Mesenchymal stem cell (in vitro differentiated cells and primary cell): ENCODE data around the gene KRT9.
"Not testable (repeated sequence)": the region's sequence is repeated elsewhere in the genome, so short reads cannot be mapped to it uniquely, and the experiment has no call there.

Experiments
- DNase-seq: peaks from one replicate; pipeline ENCODE4 v3.0.0-alpha.2; 2013
- H2AFZ ChIP-seq: one replicate; pipeline ENCODE4 v1.6.1; 2013; ENCODE audit warnings: low read depth, mild to moderate bottlenecking, control low read depth, inconsistent platforms, low read length, moderate library complexity
- H2AK5ac ChIP-seq: 2 replicates; pipeline ENCODE4 v1.6.1; 2013; ENCODE audit warnings: low read length, moderate library complexity, mild to moderate bottlenecking, inconsistent platforms; ENCODE audit not compliant: severe bottlenecking
- H2BK120ac ChIP-seq: one replicate; pipeline ENCODE4 v1.6.1; 2013; ENCODE audit warnings: low read depth, mild to moderate bottlenecking, inconsistent platforms, low read length, moderate library complexity
- H2BK12ac ChIP-seq, 2 experiments: one replicate each; pipeline ENCODE4 v1.6.1; 2013; ENCODE audit warnings: inconsistent platforms in 2 of 2, low read length in 2 of 2, mild to moderate bottlenecking in 2 of 2, moderate library complexity in 2 of 2, control low read depth in 1 of 2
- H2BK15ac ChIP-seq: one replicate; pipeline ENCODE4 v1.6.1; 2013; ENCODE audit warnings: mild to moderate bottlenecking, low read depth, inconsistent platforms; ENCODE audit not compliant: poor library complexity, severe bottlenecking
- H2BK5ac ChIP-seq: 2 replicates; pipeline ENCODE4 v1.6.1; 2013; ENCODE audit warnings: low read depth, mild to moderate bottlenecking, low read length, control low read depth, inconsistent platforms; ENCODE audit not compliant: poor library complexity, severe bottlenecking
- H3K14ac ChIP-seq, 2 experiments: one replicate each; pipeline ENCODE4 v1.6.1; 2013; ENCODE audit warnings: inconsistent platforms in 2 of 2, low read length in 2 of 2, control low read depth in 1 of 2, mild to moderate bottlenecking in 1 of 2, moderate library complexity in 1 of 2
- H3K18ac ChIP-seq, 2 experiments: one replicate each; pipeline ENCODE4 v1.6.1; 2013; ENCODE audit warnings: inconsistent platforms in 2 of 2, low read length in 2 of 2, control low read depth in 1 of 2, low read depth in 1 of 2, mild to moderate bottlenecking in 1 of 2
- H3K23ac ChIP-seq, 2 experiments: one replicate each; pipeline ENCODE4 v1.6.1; 2013; ENCODE audit warnings: inconsistent platforms in 2 of 2, low read length in 2 of 2, mild to moderate bottlenecking in 2 of 2, moderate library complexity in 2 of 2, control low read depth in 1 of 2
- H3K27ac ChIP-seq: 2 replicates; pipeline ENCODE4 v1.5.1; 2013; ENCODE audit warnings: mild to moderate bottlenecking, moderate library complexity, low read length, control low read depth, inconsistent platforms; ENCODE audit not compliant: poor library complexity, severe bottlenecking
- H3K27me3 ChIP-seq, 2 experiments: 2 replicates each; pipeline versions ENCODE4 v1.6.1 to v1.7.0; 2013; ENCODE audit warnings: low read length in 2 of 2, mild to moderate bottlenecking in 2 of 2, moderate library complexity in 2 of 2, control low read depth in 1 of 2, inconsistent platforms in 1 of 2; ENCODE audit not compliant: control insufficient read depth in 1 of 2, insufficient read depth in 1 of 2
- H3K36me3 ChIP-seq, 2 experiments: 2 replicates each; pipeline versions ENCODE4 v1.6.1 to v1.7.0; 2013; ENCODE audit warnings: low read length in 2 of 2, control low read depth in 1 of 2, inconsistent platforms in 1 of 2, low read depth in 1 of 2, mild to moderate bottlenecking in 1 of 2; ENCODE audit not compliant: insufficient read depth in 2 of 2, control insufficient read depth in 1 of 2
- H3K4ac ChIP-seq, 2 experiments: one replicate each; pipeline ENCODE4 v1.6.1; 2013; ENCODE audit warnings: inconsistent platforms in 2 of 2, low read length in 2 of 2, mild to moderate bottlenecking in 2 of 2, moderate library complexity in 2 of 2, control low read depth in 1 of 2, low read depth in 1 of 2
- H3K4me1 ChIP-seq: 2 replicates; pipeline ENCODE4 v1.6.1; 2013; ENCODE audit warnings: low read depth, low read length, control low read depth; ENCODE audit not compliant: control insufficient read depth, insufficient read depth
- H3K4me2 ChIP-seq: 2 replicates; pipeline ENCODE4 v1.6.1; 2013; ENCODE audit warnings: low read length, mild to moderate bottlenecking, inconsistent platforms; ENCODE audit not compliant: poor library complexity, severe bottlenecking
- H3K4me3 ChIP-seq, 2 experiments: 2 replicates each; pipeline versions ENCODE4 v1.5.1 to v1.7.0; 2013; ENCODE audit warnings: low read length in 2 of 2, mild to moderate bottlenecking in 2 of 2, control low read depth in 1 of 2, low read depth in 1 of 2; ENCODE audit not compliant: insufficient read depth in 1 of 2
- H3K79me1 ChIP-seq: replicated peaks from 2 replicates; pipeline ENCODE4 v1.6.1; 2013; ENCODE audit warnings: mild to moderate bottlenecking, control low read depth, low read length, inconsistent platforms; ENCODE audit not compliant: poor library complexity, severe bottlenecking
- H3K9ac ChIP-seq: 2 replicates; pipeline ENCODE4 v1.7.0; 2013; ENCODE audit warnings: mild to moderate bottlenecking, low read length, moderate library complexity
- H3K9me3 ChIP-seq: 2 replicates; pipeline ENCODE4 v1.7.0; 2013; ENCODE audit warnings: mild to moderate bottlenecking, low read length; ENCODE audit not compliant: control insufficient read depth
- H4K8ac ChIP-seq: one replicate; pipeline ENCODE4 v1.6.1; 2013; ENCODE audit warnings: inconsistent platforms, mild to moderate bottlenecking, low read length, moderate library complexity
- H4K91ac ChIP-seq: one replicate; pipeline ENCODE4 v1.6.1; 2013; ENCODE audit warnings: mild to moderate bottlenecking, low read length, inconsistent platforms
- WGBS: methylation state at CpG from one replicate; pipeline ENCODE4 v1.1.7; 2013; ENCODE audit warnings: mixed read lengths; 5-methylcytosine and 5-hydroxymethylcytosine counted together

The KRT9 gene

DNA sequence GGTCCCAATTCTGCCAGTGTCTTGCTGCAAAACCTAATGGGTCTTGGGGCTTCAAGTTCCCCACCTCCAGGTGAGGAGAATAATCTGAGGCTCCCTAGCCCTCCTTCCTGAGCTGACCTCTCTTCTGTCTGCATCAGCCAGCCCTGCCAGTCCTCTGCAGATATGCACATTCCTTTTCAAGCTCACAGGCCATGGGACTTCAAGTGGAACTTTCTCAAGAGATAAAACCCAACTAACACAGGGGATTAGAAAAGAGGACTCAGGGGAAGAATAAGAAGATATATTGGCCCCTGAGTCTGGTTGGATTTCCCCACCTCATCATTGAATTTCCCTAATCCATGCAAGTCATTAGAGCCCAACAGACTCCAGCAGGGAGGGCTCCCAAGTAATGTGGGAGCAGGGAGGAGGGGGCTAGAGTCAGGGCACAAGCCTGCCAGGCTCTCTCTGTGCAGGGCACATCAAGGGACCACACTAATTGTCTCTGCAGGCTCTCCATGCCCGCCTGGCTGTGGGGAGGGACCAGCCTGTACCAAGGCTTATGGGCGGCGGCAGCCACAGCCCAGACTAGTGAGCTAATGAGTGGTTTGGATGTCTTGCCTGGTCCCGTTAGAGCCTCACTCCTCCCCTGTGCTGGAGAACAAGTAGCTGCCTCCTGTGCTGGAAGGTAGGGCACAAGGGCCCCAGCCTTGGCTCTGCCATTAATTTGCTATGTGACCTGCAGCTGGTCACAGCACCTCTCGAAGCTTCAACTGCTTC, 13.6 kb upstream of the KRT9 start:
- no peak overlapping the region for H3K27ac ChIP-seq
- H4K8ac ChIP-seq, result no peak overlapping the region
- no peak overlapping the region for H3K14ac ChIP-seq
- no peak for DNase-seq
- H2AK5ac ChIP-seq, result no peak overlapping the region
- H2BK5ac ChIP-seq, result no peak overlapping the region
- no peak overlapping the region for H2BK12ac ChIP-seq
- peaks cover 28 to 53% of the 10 kb centered on the region in 2 experiments for H3K27me3 ChIP-seq
- no peak overlapping the region for H2AFZ ChIP-seq
- 87% methylated on average over 5 of the region's 5 CpGs for WGBS
- no peak overlapping the region for H3K23ac ChIP-seq
- H2BK120ac ChIP-seq, result no peak overlapping the region
- H3K4me2 ChIP-seq, result no peak overlapping the region
- no peaks in the 10 kb centered on the region for H3K9me3 ChIP-seq
- no peak overlapping the region for H2BK15ac ChIP-seq
- H3K4me3 ChIP-seq, result no peak overlapping the region
- no peak overlapping the region for H3K9ac ChIP-seq
- no peak overlapping the region for H3K18ac ChIP-seq
- no peaks in the 10 kb centered on the region for H3K36me3 ChIP-seq
- no peak overlapping the region for H4K91ac ChIP-seq
- H3K79me1 ChIP-seq, result no peaks in the 10 kb centered on the region
- no peak overlapping the region for H3K4ac ChIP-seq
- no peaks in the 10 kb centered on the region for H3K4me1 ChIP-seq

GRCh38 chr17:41584331-41584927, 12.6 kb upstream of the KRT9 start:
- not testable (repeated sequence) for H3K23ac ChIP-seq, H3K4me1 ChIP-seq
- WGBS, result 88% methylated on average over 8 of the region's 8 CpGs

DNA sequence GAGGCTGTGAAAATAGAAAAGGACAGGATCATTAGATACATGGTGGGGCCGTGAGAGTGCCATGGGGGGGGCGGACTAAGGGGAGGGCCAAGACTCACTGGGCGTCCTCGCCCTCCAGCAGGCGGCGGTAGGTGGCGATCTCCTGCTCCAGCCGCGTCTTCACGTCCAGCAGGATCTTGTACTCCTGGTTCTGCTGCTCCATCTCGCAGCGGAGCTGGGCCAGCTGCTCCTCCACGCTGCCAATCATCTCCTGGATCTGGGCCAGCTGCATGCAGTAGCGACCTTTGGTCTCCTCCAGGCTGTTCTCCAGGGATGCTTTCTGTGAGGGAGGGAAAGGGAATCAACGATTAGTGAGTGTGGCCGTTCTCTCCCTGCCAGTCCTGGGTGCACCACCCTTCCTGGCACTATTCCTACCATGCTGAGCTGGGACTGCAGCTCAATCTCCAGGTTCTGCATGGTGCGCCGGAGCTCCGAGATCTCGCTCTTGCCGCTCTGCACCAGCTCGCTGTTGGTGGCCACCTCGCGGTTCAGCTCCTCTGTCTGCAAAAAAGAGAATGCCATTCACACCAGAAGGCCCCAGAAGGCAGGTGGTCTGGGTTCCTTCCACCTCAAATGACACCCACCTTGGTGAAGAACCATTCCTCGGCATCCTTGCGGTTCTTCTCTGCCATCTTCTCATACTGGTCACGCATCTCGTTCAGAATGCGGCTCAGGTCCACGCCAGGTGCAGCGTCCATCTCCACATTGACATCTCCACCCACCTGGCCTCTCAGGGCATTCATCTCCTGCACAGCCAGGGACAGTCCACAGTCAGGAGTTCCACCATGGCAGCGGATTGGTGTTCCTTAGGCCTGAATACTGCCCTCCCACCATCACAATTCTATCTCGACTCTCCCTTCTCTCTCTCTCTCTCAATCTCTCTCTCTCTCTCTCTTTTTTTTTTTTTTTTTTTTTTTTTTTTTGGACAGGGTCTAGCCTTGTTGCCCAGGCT, 11.6 kb upstream of the KRT9 start:
- H2AK5ac ChIP-seq, result no peak overlapping the region
- no peaks in the 10 kb centered on the region for H3K36me3 ChIP-seq
- 85% methylated on average over 33 of the region's 33 CpGs for WGBS
- H3K4me3 ChIP-seq, result no peak overlapping the region
- no peak for DNase-seq
- no peak overlapping the region for H4K8ac ChIP-seq
- H3K79me1 ChIP-seq, result no peaks in the 10 kb centered on the region
- H2BK5ac ChIP-seq, result no peak overlapping the region
- H2BK12ac ChIP-seq, result no peak overlapping the region
- H3K27me3 ChIP-seq, result peaks cover 21 to 54% of the 10 kb centered on the region in 2 experiments
- no peak overlapping the region for H2BK120ac ChIP-seq
- H3K27ac ChIP-seq, result no peak overlapping the region
- H3K14ac ChIP-seq, result no peak overlapping the region
- no peak overlapping the region for H3K9ac ChIP-seq
- no peak overlapping the region for H2BK15ac ChIP-seq
- H3K18ac ChIP-seq, result no peak overlapping the region
- H3K4me2 ChIP-seq, result no peak overlapping the region
- no peak overlapping the region for H4K91ac ChIP-seq
- no peak overlapping the region for H2AFZ ChIP-seq
- no peak overlapping the region for H3K4ac ChIP-seq
- peaks cover 10% of the 10 kb centered on the region for H3K4me1 ChIP-seq
- H3K23ac ChIP-seq, result no peak overlapping the region
- H3K9me3 ChIP-seq, result no peaks in the 10 kb centered on the region

More at GRCh38 chr17:41584331-41584927, 12.6 kb upstream of the KRT9 start:
- not testable (repeated sequence) for H3K18ac ChIP-seq, H4K8ac ChIP-seq, H2AK5ac ChIP-seq, H2BK120ac ChIP-seq, H3K14ac ChIP-seq, H3K4me2 ChIP-seq, H3K9ac ChIP-seq, H4K91ac ChIP-seq, H2BK12ac ChIP-seq, H3K4ac ChIP-seq, H3K4me3 ChIP-seq, H2BK5ac ChIP-seq, H2AFZ ChIP-seq, DNase-seq, H2BK15ac ChIP-seq, H3K36me3 ChIP-seq, H3K9me3 ChIP-seq, H3K27ac ChIP-seq, H3K79me1 ChIP-seq
- H3K27me3 ChIP-seq, result peaks cover 24 to 50% of the 10 kb centered on the region in 2 experiments
